Activated CD4-positive, CD25-positive, alpha-beta regulatory T cell treated with anti-CD3 and anti-CD28 coated beads, Interleukin-2, amount 50 U/mL, for 24 hours (primary cell): ENCODE measurements around the gene EXOC6.
A peak's percentile ranks its signal among the peaks of the same experiment; 100 is the strongest.

ENCODE experiments used
- ATAC-seq, 2 donors: fragments of 150-1000 bp; cut with Tn5 transposase; one replicate each; pipeline ENCODE4 v1.10.0; 2021; ENCODE audit warnings: mild to moderate bottlenecking in 1 of 2, moderate library complexity in 1 of 2

The EXOC6 gene

DNA sequence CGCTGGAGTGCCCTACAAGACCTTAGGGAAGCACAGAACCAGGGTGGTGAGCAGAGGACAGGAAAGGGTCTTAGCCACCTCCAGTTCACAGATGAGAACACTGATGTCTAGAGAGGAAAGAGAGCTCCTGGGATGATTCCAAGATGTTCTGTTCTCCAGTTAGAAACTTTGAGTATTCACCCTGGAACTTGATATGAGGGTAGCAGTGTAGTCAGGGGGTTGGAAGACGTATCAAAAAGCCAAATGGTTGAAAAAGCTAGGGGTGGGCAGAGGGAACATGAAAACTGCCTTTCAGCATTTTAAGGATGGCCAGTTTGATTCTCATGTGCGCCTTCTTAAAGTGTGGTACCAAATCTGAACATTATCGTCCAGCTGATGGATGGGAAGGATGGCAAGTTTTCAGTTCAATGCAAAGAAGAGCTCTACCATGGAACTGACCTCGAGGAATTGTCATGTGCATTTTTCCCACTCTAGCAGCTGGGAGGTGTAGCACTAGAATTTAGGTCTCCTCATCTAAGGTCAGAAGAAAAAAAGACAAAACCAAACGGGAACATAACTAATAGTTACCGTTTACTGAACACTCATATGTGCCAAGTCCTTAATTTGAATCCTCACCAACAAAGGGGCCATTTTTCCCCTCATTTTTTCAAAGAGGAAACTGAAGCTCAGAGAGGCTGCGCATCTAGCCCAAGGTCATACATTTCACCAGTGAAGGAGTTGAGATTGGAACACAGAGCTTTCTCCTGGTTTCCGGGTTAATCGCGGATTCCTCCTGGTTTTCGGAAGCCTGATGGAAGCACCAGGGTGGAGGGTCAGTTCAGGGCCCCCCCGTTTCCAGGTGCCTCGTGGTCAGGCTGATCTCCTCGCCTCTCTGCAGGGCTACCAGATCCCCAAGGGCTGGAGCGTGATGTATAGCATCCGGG, 219.4 kb downstream of the EXOC6 start:
- no peak for ATAC-seq

DNA sequence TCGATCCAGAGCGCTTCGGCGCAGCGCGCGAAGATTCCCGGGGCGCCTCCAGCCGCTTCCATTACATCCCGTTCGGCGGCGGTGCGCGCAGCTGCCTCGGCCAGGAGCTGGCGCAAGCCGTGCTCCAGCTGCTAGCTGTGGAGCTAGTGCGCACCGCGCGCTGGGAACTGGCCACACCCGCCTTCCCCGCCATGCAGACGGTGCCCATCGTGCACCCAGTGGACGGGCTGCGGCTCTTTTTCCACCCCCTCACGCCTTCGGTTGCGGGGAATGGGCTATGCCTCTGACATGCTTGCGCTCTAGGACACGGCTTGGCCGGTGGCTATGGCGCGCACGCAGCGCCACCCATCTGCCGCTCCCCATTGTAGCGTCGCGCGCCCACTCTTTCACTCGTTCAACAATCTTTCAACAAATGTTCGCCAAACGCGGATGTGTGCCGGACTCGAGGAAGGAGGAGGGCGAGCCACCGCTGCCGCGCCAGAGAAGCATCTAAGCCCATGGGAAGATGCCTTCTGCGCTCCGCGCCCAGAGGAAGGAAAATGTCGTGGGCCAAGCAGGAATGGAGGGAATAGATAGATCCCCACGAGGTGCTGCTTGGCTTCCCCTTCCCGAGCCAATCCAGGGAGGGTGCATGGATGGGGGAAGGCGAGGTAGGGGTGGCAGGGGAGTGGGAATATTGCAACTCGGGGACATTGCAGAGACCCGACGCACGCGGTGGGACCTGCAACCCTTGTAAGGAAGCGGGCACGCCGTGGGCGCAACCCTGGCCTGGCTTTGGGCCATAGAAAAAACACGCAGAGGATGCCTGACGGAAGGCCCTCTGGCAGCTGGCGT, 220.3 kb downstream of the EXOC6 start:
- ATAC-seq: no peak

DNA sequence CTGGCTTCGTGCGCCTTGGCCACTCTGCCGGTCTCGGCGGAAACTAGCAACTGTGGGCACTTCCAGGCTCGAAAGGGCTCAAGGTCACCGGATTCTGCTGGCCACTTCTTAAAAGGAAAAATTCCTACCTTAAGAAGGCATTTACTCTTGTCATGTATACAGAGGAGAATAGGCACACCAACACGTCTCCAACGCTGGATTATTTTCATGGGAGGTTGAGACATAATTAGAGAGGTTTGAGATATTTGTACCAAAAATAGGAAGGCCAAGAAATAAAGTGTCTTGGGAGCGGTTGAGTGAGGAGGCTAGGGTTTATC, 220.9 kb downstream of the EXOC6 start:
- ATAC-seq: no peak

DNA sequence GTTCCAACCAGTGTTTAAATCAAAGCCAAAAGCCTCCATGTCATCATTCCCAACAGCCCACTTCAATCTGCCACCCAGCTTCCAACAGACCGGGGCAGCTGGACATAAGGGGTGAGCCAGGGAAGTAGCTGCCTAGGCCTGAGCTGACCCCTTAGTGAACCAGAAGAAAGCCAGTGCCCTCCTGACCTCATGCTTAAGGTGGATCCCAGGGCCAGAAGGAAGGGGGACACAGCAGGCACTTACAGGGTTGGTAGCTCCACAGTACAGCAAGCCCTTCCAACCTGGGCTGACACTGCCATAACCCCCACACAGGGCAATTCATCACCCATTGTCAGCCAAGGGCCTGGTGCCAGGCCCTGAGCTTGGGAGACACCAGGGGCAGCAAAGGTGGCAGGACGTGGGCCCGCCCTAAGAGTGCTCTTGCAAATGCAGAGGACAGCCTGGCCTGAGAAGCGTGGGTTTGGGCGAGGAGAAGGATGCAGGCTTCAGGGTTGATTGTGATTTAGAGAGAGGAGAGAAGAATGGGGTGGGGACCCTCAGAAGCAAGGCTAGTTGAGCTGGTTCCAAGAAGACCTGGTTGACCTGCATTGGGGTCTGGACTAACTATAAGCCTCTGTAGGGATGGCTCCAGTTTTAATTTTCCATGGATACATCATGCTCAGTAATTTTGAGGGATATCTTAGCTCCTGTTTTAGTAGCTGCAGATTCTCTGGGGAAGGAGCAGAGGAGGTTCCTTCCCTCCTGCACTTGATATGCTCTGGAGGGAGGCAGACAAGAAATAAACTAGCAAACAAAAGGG, 222.3 kb downstream of the EXOC6 start:
- no peak for ATAC-seq

DNA sequence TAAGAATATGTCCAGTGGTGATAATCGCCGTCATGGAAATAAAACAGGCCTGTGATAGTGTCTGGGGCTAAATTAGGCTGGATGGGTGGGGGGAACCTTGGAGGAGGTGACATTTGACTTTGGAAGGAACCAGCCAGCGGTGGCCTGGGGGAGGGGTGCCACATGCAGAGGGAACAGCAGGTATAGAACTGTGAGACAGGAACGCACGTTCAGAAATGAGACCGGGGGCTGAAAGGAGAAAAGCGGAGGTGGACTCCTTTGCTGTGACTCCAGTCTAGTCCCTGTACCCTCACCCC, 222.8 kb downstream of the EXOC6 start:
- no peak for ATAC-seq

DNA sequence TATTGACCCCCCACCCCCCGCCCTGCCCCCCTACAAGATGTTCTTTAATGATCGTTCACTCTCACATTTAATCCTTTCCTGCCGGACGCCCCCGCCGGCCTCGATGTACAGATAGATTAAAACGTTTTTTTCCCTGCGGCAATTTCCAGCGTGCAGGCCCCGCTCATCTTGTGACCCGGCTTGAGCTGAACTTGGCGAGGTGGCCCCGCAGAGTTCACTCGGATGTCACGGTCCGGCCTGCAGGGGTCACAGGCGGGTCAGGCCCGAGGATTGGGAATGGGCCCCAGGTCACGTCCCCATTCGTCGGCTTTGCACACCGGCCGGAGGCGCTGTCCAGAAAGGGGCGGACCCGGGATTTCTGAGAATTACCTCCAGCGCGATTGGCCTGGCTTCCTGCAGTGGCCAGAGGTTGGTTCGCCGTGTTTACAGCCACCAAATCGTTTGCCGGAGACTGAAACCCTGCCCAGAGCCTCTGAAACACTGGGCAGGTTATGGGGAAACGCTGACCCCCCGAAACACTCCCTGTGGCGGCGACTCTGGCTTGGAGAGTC, 223.4 kb downstream of the EXOC6 start:
- ATAC-seq: no peak

DNA sequence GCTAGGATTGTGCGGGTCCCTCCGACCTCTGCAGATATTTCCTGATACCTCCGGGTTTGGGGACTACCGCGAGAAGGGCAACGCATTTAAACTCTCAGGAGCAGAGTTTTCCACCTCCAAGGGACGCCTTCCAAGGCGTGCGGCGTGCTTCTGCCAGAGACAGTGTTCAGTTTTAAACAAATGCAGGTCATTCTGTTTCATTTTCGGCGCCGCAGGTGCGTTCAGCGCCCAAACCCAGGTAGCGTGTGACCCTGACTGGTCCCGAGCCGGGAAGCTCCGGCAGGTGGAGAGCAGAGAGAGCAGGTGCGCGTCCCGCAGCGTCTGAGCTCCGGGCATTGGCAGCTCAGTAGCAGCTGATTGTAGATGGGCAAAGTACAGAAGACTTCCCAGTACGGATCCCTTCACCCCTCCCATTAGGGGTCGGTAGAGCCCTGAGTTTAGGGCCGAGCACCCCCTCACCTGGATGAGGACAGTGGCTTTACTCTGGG, 223.9 kb downstream of the EXOC6 start:
- ATAC-seq: no peak

DNA sequence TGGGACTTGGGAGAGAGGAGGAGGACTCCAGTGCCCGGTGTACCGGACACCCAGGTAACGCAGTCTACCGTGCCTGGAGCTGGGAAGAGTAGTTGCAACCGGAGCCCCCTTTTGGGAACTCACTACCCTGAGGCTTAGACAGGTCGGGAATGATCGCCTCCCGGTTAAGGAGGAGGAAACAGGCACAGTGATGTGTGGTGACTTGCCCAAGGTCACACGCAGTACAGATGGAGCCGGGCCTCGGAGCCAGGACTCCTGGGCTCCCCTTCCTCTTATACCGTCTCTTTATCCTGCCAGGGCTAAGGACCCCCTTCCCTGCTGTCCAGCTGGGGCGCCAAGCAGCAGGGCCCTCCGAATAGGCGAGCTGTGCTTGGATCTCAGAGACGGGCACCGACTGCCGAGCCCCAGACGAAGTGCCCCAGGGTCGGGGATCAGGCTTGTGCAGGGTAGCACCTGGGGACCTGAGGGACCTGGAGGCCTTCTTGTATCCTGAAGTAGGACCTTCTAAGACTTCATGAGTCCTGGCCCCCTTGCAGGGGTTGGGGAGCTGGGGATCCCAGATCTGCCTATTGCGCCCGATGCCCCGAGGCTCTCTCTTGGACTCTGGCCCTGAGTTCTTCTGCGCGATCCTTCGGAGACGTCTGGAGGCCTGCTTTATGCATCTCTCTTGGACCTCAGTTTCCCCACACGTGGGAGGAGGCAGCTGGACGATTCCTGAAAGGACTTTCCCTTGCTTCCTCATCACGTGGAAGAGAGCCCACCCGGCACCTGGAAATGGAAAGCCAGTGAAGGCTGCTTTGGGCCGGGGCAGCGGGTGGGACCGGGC, 224.6 kb downstream of the EXOC6 start:
- no peak for ATAC-seq

DNA sequence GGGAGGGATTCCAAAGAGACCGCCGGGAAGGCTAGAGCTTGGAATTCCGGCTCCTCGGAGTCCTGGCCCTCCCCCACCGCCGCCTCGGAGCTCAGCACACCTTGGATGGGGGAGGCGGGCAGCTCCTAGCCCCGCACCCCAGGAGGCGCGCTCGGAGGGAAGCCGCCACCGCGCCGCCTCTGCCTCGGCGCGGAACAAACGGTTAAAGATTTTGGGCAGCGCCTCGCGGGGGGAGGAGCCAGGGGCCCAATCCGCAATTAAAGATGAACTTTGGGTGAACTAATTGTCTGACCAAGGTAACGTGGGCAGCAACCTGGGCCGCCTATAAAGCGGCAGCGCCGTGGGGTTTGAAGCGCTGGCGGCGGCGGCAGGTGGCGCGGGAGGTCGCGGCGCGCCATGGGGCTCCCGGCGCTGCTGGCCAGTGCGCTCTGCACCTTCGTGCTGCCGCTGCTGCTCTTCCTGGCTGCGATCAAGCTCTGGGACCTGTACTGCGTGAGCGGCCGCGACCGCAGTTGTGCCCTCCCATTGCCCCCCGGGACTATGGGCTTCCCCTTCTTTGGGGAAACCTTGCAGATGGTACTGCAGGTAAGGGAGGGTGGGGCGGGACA, 225.3 kb downstream of the EXOC6 start, which contains the start of gene CYP26A1:
Gene CYP26A1 (plus strand): TSS at position 355 of the 608 bp plus-strand sequence. CDS start 42 bp downstream, at position 397.
- no peak for ATAC-seq

DNA sequence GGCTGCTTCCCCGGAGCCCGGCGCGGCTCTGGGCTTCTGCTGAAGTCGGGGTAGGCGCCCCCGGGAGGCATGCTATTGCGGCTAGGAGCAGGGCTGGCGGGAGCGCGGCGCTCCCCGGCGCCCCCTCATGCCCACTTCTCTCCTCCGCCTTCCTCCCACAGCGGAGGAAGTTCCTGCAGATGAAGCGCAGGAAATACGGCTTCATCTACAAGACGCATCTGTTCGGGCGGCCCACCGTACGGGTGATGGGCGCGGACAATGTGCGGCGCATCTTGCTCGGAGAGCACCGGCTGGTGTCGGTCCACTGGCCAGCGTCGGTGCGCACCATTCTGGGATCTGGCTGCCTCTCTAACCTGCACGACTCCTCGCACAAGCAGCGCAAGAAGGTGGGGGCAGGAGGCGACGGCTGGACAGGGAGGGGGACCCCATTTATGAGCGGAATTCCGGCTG, 225.9 kb downstream of the EXOC6 start:
- ATAC-seq: no peak

DNA sequence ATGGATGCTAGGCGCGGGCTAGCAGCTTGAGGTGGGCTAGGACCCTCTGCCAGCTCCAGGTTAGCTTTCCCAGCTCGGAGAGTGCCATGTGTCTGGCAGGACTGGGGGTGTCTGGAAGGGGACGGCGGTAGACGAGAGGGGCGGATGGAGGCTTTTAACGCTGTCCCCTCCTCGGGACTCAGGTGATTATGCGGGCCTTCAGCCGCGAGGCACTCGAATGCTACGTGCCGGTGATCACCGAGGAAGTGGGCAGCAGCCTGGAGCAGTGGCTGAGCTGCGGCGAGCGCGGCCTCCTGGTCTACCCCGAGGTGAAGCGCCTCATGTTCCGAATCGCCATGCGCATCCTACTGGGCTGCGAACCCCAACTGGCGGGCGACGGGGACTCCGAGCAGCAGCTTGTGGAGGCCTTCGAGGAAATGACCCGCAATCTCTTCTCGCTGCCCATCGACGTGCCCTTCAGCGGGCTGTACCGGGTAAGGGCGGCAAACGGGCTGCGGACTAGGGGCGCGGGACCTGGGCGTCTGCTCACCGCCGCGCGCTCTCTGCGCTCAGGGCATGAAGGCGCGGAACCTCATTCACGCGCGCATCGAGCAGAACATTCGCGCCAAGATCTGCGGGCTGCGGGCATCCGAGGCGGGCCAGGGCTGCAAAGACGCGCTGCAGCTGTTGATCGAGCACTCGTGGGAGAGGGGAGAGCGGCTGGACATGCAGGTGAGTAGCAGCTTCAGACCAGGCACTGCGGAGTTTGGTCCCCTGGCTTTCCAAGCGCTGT, 226.5 kb downstream of the EXOC6 start:
- no peak for ATAC-seq

DNA sequence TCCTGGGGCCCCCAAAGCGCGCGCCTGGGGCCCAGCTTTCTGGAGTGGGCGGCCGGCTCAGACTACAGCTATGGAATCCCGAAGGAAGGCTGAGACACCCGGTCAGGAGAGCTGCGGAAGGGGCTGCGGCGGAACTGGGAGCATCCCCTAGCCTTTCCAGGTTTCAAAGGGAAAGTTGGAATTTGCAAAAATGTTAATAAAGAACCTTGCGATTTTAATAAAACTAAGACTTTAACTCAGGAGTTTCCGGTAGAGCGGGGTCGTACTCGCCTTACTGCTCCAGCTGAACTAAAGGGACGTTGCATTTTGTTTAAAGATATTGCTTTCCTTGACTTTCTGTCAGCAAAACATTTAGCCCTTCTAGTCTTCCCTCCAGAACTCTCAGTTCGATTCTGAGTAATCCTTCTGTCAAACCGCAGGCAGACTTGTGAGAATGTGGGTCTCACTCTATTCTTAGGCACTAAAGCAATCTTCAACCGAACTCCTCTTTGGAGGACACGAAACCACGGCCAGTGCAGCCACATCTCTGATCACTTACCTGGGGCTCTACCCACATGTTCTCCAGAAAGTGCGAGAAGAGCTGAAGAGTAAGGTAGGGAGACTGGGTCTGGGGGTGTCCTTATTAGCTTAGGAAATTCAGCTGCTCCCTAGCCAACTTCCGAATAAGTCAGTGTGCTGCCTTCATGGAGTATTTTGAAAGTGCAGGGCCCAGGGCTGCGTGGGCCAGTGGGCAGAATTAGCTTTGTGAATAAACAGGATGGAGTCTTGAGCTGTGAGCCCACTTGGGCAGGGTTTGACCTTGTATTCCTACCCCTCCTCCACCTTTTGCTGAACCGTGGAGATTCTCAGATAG, 227.3 kb downstream of the EXOC6 start:
- no peak for ATAC-seq

DNA sequence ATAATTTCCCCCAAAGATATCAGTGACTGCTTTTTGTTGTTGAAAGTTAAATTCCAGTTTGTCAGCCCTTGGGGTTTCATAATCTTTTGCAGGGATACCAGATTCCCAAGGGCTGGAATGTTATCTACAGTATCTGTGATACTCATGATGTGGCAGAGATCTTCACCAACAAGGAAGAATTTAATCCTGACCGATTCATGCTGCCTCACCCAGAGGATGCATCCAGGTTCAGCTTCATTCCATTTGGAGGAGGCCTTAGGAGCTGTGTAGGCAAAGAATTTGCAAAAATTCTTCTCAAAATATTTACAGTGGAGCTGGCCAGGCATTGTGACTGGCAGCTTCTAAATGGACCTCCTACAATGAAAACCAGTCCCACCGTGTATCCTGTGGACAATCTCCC, 228.6 kb downstream of the EXOC6 start:
- ATAC-seq: no peak

DNA sequence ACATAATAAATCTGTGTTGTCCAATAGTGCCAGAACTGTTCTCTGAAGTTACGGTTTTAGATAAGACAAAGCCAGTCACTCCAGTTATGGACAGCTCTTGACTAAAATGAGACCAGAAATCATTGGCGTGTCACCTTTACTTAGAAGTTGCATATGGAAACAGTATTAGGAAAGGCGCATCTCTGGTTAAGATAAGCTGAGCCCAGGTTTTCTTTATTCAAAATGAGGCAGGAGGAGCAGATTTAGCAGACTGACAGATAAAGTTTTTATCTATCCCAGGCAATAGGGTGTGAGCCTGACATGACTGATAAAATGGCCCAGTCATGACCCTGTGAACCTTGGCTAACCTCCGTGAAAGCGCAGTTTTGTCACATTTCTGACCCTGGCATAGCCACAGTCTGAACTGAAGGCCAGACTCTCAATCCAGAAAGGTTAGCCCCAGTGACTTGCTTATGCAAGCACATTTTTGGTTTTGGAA, 229.6 kb downstream of the EXOC6 start:
- no peak for ATAC-seq

DNA sequence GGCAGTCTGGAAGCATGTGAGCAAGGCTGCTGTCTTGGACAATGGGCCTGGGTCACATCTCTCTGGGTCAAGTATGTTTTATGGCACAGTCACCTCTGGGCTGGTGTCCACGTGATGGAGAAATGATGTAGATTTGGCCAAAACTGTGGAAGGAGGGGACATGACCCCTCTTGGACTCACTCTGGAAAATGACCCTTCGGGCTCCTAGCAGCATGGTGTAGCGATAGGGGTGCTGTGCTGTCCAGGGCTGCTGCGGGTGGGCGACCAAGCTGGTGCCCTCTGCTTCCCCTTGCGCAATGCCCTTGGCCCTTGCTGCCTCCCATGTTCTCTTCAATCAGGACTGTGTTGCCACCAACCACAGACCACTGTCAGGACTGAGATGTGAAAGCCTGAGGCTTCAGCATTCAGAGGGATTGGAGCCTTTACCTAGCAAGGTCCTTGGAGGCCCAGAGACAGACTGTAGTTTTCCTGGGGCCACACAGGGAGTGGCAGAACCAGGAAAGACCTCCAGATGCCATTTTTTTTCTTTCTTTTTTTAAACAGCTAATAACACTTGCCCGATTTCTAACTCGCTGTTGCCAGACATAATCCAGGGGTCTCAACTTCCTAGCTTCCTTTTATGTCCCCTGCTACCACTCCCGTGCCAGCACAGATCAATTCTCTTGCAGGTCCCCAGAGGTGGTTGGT, 231.5 kb downstream of the EXOC6 start:
- ATAC-seq: no peak

DNA sequence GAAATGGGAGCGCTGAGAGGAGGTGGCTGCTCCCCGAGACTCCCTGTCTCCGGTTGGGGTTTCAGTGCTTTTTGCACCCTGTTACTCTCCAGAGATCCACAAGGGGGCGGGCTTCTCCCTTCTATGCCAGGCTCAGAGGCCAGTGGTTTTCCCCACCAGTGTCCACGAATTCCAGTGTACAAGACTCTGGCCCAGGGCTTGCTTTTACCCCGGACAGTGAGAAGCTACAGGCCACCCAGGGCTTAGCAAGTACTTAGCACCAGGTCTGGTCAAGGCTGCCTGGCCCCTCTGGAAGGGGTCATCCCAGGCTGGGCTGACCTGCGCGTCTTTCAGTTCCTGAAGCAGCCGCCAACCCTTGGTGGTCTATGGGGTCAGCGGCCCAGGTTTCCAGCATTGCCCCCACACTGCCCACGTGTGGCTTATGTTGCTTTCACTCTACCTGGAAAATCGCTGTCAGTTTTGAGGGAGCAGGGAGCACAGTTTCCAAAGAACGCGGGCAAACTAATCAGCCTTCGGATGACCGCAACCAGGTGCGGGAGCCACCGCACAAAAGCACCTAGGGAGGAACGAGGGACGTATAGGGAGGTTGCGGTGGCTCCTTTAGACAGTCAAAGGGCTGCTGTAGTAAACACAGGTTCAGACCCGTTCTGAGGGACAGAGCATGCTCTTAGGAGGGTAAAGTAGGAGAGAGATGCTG, 232.2 kb downstream of the EXOC6 start:
- peak; percentile 40 to 53 for ATAC-seq

DNA sequence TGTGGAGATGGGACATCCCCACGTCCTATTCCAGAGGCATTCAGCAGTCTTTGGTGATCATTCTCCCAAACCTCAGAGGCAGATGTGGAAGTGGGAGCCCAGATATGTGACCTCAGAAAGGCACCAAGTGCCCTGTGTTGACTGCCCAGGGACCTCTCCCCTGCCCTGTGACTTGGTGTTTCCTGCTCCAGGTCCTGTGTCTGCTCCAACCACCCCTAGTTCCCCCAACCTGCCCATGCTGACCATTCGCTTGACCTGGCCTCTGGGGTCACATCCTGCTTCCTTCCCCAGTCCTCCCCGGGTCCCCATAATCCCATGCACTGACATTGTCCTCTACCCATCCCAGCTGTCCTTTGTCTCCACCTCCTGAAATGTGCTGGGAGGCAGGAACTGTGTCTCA, 233.0 kb downstream of the EXOC6 start:
- no peak for ATAC-seq

DNA sequence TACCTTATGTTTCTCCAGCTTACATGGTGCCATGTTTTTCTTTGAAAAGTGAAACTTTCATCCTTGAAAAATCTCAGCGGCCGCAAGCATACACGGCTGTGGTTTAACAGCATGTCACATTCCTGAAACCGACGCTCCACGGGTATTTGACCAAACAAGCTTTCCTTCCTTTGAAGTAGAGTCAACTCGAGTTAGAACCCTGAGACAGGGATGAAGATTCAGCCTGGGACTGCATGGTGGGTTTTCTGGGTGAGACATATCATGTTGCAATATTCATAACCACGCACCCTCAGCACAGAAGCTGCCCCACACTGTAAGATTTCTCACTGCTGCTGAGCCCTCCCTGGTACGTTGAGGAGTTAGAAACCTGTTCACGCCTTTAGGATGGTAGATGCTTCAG, 233.5 kb downstream of the EXOC6 start:
- ATAC-seq: no peak
